GM10266 (cell line): ENCODE data around the gene C6orf132.
"Not testable (repeated sequence)": the region's sequence is repeated elsewhere in the genome, so short reads cannot be mapped to it uniquely, and the experiment has no call there.

Source experiments
- DNase-seq: peaks from one replicate; pipeline ENCODE4 v3.0.0; 2012; ENCODE audit errors: extremely low spot score
- CTCF ChIP-seq: IDR thresholded peaks from 2 replicates; pipeline ENCODE4 v1.5.1; 2012; ENCODE audit warnings: mild to moderate bottlenecking, low read depth; ENCODE audit not compliant: control insufficient read depth, insufficient read depth; ENCODE audit errors: missing control alignments

Gene C6orf132

GRCh38 chr6:42158631-42159030 is 16.2 kb upstream of the C6orf132 start:
- DNase-seq: no peak
- TF ChIP-seq CTCF: no peak

GRCh38 chr6:42158011-42158410 is 15.6 kb upstream of the C6orf132 start:
- no peak for TF ChIP-seq CTCF
- DNase-seq: no peak

GRCh38 chr6:42156638-42157037 is 14.2 kb upstream of the C6orf132 start:
- no peak for DNase-seq
- TF ChIP-seq CTCF: no peak

- no peak for DNase-seq
- no peak for TF ChIP-seq CTCF
Observed at GRCh38 chr6:42155293-42155692, 12.9 kb upstream of the C6orf132 start.

GRCh38 chr6:42154461-42155209 is 12.2 kb upstream of the C6orf132 start:
- DNase-seq: no peak
- no peak for TF ChIP-seq CTCF

- no peak for DNase-seq
- no peak for TF ChIP-seq CTCF
Observed at GRCh38 chr6:42153921-42154320, 11.5 kb upstream of the C6orf132 start.

GRCh38 chr6:42152528-42153213 is 10.3 kb upstream of the C6orf132 start:
- not testable (repeated sequence) for DNase-seq

- no peak for TF ChIP-seq CTCF
- DNase-seq: no peak
Observed at GRCh38 chr6:42152024-42152423, 9.6 kb upstream of the C6orf132 start.
